Activated CD4-positive, alpha-beta T cell treated with anti-CD3 and anti-CD28 coated beads, Interleukin-2, amount 50 U/mL, for 24 hours (primary cell): ENCODE results near the gene C11orf24.
A peak's percentile ranks its signal among the peaks of the same experiment; 100 is the strongest.

Experiments
- DNase-seq, 2 donors: peaks; one replicate each; pipeline ENCODE4 v3.0.0-alpha.2; 2020; ENCODE audit warnings: low read depth in 1 of 2, low spot score in 1 of 2

The C11orf24 gene

DNA sequence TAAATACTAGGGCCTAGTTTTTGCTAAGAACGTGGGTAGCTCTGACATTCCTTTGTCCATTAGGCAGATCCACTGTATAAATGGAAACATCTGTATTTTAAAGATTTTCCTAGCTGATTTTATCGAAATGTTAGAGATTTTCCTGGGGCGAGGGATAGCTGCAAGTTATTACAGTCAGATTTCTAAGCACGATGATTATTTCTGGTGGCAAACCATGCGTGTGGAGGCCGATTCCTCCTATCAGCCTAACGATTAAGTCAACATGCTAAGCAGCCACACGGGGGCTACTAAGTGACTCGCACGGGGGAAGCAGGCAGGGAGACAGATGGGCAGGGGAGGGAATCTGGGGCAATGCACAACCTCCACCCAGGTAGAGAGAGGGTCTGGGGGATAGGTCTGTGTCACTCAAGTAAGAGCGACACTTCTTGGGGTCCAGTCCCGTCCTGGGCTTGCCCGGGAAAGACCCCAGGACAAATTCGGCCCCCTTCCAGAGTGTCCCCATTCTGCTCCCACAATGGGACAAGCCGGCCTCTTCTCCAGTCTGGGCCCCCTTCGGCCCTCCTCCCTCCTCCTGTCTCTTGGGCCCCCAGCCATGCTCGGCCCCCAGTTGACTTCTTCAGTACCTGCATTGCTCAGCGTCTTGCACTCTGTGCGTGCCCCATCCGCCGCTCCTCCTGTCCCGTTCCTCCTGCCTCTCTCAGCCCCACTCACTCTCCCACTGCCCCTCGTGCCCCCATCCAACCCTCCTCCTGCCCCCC lies 571 bp downstream of the C11orf24 start:
- peak; percentile 19 to 43 for DNase-seq

DNA sequence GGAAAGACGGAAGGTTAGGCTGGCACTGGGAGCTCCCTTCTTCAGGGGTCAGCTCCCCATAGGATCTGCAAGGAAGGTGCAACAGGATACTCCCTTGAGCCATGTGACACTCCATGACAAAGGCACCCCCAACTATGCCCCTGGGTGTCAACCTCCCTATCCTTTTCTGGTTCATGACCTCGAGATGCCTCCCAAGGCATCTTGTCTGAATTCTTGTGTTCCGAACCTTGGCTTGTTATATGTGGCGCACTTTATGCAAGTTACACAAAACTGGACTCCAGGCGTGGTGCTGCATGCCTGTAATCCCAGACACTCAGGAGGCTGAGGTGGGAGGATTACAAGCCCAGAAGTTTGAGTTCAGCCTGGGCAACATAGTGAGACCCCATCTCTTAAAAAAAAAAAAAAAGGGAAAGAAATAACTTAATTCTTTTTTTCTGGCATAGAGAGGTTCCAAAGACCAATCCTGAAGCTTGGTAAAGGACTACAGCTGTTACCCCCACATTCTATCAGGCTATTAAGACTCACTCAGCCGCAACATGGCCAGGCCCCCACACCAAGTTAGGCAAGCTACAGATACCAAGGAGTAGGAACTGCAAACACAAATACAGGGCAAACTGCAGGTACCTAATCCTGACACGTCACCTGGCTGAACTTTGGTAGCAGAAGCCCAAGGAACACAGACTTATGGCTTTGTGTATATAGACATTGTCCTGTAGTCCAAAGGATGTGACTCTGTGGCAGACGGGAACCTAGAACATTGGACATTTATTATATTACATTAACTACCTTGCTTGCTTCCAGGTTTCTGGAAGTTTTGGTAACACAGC lies 1.4 kb downstream of the C11orf24 start:
- DNase-seq, result no peak

DNA sequence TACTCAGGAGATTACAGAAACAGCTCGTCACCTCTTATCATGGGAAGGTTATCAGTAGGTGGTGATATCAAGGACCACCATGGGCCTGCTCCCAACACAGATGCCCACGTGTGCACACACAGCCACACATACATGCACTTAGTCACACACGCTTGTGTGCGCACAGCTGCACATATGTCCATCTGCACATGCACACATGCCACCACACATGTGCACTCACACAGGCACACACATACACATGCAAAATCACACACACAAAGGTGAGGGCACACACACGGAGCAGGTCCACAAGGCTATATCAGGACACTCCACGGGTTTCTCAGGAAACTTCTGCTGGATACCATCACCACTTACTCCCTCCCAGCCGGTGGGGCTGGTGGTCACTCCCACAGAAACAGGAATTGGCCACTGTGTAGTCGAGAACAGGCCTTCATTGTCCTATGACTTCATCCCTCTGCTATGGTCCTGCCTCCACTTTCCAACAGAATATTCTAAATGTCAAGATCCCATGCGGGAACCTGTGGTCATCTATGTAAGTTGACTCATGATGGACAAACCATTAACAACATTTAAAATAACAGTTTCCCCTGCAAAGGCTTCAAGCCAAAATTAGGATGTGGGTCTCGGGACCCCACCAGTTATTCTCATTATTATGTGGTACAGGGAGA lies 2.2 kb downstream of the C11orf24 start:
- no peak for DNase-seq

DNA sequence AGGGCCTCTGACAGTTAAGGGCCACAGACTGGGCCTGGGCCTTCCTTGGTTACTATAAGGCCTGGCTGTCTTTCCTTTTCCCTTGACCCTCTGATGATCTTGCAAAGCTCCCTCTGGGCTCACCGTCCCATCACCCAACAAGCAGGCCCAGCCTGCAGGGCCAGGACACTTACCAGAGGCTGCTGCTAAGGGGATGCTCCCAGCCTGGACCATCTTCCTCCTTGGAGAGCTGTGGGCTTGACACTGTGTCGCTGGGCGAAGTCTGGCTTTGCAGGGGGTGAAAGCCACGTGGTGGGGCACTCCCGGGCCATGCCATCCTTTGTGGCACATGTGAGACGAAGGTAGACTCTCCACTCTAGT lies 3.9 kb downstream of the C11orf24 start:
- no peak for DNase-seq

DNA sequence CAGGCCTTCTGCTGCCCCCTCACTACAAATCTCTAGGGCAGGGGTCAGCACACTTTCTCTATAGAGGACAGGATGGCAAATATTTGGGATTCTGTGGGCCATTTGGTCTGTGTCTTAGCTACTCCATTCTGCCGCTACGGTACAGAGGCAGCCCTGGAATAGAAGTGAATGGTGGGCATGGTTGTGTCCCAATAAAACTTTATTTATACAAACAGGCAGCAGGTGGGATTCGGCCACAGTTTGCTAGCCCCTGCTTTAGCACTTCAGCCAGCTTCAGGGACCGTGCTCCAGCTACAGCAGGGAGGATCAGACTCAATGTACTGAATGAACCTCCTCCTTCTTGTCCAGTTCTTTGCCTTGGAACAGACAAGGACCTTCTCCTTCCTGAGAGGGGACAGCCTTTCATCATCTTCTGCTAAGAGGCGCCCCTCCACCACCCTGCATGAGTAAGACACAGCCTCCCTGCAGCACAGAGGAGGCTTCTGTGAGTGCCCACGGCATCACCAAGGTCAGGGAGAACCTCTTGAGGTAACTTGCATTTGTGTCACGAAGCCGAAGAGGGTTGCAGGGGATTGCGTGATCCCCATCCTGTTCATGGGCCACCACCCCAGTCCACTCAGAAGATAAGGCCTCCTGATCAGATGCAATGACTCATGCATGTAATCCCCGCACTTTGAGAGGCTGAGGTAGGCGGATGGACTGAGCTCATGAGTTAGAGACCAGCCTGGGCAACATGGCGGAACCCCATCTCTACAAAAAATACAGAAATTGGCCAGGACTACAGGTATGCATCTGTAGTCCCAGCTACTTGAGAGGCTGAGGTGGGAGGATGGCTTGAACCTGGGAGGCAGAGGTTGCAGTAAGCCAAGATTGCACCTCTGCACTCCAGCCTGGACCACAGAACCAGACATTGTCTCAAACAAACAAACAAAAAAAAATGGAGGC lies 4.6 kb downstream of the C11orf24 start:
- DNase-seq, result no peak

DNA sequence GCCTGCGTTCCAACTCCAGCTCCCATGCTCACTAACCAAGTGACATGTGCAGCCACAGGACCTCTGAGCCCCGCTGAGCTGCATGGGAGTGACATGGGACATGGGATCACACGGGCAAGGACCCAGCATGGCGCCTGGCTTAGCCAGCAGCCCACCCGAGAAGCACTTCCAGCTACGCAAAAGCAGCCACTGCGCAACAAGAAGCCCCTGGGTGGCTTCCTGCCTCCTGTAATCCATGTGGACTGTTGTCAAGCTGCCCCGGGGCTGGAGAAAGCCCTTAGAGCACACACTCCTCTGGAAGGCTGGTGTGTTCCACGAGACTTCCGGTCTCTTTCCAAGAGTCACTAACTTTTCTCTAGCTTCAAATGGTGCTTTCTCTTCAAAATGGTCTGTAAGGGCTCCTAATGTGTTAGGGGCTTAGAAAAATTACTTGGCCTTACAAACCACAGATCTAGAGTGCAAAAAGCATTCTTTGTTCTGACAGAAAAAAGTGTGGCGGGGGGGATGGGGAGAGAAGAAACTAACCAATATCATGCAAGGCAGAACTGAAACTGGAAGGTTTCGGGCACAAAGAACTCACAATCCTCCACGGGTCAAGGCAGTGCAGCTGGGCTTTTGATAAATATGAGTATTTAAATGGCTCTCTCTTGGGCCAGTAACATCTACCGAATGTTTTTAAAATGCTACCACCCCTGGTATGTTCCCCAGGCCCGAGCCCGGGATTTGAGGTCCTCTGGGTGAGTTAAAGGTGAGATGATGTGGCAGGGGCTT lies 5.5 kb downstream of the C11orf24 start:
- no peak for DNase-seq

DNA sequence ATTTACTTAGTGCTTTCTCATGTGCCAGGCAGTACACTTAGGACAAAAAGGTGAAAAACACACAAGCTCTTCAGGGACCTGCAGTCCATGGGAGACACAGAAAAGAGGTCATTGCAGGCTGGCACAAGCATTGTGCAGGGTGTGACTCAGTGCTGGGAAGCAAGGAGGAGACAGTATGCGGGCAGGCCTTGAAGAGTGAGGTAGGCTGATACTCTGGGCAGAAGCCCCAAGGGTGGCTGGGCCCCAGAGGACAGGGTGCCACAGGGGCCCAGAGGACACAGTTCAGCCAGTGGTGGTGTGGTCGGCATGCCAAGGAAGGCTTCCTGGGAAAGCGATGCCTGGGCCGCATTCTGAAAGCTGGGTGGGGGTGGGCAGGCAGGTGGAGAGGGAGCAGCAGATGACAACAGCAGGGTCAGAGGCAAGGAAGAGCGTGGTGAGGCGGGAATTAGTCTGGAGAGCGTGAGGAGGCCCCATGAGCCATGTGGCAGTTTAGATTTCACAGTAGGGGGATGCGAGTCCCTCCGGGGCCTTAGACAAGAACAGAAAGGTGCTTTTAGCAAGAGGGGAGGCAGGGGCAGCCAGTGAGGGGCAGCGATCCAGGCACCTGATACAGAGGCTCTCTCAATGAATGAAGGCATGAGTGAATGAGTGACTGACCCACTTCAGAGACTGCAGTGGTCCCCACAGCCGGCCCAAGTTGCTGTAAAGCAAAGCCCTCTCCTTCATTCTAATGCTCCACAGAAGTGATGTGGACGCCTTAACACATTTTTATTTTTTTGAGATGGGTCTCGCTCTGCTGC lies 6.8 kb downstream of the C11orf24 start:
- DNase-seq, result no peak

DNA sequence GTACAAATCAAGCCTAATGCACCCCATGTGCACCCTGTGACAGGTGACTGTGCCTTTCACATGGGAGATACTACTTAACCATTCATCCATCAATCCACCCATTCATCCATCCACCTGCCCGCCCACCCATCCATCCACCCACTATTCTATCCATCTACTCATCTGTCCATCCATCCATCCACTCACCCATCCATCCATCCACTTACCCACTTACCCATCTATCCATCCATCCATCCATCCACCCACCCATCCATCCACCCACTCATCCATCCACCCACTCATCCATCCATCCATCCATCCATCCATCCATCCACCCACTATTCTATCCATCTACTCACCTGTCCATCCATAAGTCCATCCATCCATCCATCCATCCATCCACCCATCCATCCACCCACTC lies 7.5 kb downstream of the C11orf24 start:
- no peak for DNase-seq

DNA sequence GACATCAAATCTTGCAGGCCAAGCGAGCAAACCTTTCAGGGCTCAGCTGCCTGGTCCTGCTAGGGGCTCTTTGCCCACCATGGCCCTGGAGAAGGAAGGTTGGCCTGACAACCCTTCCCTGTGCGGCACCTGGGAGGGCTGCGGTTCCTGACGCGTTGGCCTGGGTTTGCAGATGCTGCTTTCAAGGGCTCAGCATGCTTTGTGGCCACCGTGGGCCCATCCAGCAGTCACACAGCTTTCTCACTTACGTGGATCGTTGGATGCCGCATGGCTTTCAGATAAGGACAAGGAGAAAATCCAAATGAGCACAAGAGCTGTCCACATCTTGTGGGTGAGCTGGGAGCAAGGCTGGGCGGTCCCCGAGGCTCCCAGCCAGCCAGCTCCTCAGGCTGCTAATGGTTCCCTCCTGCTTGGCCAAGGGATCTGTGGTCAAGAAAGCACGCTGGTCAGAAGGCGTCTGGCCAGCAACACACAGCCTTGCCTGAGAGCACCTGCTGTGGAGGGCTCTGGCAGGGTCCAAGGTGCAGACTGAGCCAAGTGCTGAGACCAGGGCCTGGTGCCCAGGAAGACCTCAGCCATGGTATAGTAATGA lies 8.2 kb downstream of the C11orf24 start:
- no peak for DNase-seq

DNA sequence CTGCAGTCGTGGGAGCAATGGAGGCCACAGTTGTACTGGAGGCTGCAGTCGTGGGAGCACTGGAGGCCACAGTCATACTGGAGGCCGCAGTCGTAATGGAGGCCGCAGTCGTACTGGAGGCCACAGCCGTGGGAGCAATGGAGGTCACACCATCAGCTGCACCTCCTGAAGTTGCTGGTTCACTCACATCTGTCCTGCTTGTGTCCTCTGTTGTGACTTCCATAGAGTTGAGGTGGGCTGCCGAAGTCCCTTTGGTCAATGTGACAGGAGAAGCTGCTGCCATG lies 9.3 kb downstream of the C11orf24 start:
- DNase-seq, result no peak

DNA sequence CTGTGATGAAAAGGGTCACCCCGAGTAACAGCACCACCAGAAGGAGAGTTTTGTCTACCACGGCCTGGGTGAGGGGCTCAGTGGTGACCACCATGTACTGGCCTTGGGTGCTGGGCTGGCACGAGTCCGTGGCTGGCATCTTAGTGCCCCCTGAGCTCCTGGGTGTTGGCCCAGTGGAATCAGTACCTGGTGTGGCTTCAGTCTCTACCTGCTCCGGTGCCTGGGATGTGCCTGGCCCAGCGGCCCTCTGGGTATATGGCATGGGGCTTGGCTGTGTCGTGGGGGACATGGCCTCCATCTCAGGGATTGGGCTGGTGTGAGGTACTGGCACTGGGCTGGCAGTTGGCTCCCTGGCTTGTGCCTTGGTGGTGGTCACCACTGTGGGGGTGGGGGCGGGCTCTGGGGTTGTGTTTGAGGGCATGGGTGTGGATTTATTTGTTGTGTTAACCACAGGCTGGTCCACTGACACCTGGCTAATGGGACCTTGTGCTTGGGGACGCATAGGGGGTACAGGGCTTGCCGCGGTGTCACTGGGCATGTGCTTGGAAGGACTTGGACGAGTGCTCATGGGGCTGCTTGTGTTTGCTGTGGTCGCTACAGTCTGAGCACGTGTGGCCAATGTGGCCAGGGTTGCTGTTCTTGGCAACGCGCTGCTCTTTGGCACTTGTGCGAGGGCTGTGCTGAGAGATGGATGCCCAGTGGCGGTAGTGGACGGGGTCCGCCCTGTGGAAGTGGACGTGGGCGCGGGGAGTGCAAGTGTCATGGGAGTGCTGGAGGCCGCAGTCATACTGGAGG lies 9.8 kb downstream of the C11orf24 start:
- DNase-seq, result no peak

DNA sequence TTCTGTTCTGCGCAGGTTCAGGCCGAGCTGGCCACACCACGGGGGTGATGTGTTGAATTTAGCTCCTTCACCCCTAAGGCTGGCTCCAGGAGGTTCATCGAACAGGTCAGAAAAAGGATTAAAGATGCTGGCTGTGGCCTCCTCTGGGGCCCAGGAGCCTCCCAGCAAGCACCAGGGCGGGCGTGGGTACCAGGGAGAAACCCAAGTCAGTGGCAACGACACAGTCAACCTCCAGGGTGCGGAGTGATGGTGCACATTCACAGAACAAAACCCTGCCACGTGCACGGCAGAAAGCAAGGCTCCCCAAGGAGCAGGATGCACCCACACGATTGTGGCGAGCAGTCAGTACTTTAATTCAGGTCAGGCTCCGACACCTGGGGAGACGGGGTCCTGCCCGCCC lies 10.8 kb downstream of the C11orf24 start:
- DNase-seq, result no peak

DNA sequence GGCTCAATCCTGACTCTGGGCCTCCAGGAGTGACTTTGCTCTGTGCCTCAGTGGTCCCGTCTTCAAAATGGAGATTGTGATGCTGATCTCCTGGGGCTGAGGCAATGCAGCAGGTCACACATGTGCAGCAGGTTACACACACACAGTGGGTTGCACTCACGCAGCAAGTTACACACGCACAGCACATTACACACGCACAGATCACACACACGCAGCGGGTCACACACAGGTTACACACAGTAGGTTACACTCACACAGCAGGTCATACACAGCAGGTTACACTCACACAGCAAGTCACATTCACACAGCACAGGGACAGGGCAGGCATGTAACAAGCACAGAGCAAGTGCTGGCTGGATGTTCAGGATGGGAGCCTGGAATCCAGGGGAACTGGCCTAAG lies 11.3 kb downstream of the C11orf24 start:
- DNase-seq, result no peak

DNA sequence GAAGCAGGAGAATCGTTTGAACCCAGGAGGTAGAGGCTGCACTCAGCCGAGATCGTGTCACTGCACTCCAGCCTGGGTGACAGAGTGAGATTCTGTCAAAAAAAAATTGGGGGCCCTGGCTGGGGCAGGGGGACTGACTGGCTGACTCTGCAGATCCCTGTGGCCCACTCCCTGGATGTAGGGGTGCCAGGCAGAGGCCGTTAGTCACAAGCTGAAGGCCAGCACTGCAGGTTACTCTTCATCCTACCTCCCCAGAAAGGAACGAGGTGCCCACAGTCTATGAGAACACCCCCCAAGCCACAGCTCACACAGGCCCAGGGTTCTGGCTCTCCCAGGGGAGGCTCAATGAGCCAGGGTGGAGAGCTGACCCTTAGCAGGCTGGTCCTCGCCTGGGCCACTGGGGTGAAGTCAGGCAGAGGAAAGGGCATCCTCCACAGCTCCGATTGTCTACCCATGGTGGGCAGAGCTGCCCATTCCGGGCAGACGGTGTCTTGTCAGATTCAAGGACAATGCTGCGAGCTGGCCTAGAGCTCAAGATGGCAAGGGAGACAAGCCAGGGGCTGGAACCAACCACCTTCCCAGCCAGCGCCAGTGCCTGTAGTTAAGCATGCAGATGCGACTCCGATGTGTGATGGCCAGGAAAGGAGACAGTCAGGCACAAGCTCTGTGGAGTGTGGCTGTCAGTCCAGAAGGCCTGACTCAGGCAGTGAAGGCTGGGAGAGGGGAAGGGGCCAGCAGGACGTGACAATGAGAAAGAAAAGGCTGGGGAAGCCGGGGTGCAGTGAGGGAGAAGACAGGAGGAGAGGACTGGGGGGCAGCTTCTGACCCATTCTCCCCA lies 12.4 kb downstream of the C11orf24 start:
- DNase-seq, result no peak

DNA sequence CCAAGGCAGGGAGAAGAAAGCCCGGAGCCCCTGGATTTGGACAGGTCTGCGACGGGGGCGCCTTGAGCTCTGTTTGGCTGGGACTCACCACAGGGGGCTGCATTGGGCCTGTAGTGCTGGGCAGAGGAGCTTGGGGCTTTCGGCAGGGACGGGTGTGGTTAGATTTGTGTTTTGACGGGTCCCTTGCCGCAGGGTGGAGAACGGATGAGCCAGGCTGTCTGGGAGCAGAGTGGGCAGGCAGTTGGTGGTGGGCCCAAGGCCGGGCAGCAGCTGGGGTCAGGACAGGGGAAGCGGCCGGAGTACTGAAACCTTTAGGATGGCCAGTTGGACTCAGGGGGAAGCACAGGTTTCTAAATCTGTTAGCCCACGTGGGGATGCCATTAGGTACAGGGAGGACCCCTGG lies 13.4 kb downstream of the C11orf24 start:
- no peak for DNase-seq

DNA sequence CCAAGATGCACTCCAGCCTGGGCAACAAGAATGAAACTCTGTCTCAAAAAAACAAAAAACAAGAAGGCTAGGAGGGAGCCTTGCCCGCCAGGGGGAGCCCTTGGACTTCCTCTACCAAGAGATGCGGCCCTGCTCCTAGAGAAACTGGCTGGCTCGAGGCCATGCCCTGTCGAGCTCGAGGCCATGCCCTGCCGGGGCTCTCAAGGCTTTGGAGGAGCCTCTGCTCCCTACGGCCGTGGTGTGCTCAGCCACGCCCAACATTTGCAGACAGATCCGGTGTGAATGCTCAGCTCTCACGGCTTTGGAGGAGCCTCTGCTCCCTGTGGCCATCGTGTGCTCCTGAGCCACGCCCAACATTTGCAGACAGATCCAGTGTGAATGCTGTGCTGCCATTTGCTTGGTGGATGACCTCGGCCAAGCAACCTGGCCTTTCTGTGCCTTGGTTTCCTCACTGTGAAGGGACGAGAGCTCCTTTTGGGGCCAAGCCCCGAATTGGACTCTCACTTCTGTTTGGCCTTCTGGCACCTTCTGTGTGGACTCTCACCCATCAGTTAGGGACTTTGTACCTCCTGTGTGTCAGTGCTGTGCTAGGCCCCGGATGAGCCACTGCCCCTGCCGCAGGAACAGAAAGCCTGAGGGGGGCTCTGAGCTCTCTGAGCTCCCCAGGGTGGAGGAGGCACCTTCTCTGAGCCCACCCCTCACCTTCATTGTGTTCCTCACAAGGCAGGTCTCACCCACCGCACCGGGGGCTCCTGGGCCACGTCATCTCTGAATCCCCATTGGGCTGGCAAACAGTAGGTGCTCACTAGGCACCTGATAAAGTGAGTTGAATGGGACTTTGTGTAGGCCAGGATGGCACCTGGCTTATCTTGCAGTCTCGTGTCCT lies 14.1 kb downstream of the C11orf24 start:
- DNase-seq, result peak; percentile 90 to 93

DNA sequence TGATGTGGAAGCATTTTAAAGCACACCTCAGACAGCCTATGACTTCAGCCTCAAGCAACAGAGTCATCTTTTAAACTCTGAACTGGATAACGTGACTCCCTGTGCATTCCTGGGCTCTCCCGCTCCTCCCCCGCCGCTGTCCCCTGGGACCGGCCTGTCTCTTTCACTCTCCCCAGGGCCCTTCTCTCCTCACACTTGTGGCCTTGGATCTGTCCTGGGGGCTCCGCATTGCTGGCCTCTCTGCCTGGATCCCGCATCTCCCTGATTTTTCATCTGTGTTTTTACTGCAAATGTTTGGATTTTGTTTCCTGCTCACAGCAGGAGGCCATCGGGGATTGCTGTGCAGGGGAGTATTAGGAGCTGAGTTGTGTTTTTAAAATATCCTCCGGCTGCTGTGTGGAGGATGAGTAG lies 15.4 kb downstream of the C11orf24 start:
- DNase-seq, result no peak
